ENCODE results near the gene GTPBP8. TPM values are rescaled to one million over a fixed set of nuclear protein-coding genes. Genes with fewer than 3 reads are reported as not detected.

The GTPBP8 gene
- total RNA-seq, 1 experiment from 2014 or later = 28.4 TPM

DNA sequence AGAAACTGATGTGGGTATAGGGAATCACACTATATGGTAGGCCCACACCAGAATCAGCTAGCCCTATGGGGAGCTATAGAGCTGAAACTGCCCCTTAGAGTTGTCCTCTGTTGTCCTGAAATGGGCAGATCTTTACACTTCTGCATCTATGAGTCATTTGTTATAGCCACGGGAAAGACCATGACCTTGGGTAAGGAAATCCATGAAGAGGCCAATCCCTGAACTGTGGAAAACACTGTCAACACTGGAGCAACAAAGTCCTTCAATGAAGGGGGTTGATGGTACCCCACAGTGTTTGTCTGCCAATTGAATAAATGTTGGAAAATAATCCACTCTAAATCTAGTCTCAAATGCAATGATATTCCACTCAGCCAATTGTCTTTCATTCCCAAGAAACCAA, 10.7 kb upstream of the GTPBP8 start:
- Histone ChIP-seq H3K36me3 (ENCODE audit: insufficient read depth, low read length) (no peaks in the 10 kb centered on the region), H2AFZ (ENCODE audit: low read length) (no peak overlapping the region), H3K9me3 (ENCODE audit: low read length) (no peaks in the 10 kb centered on the region), H3K27me3 (ENCODE audit: low read length) (no peaks in the 10 kb centered on the region), H3K4me1 (ENCODE audit: low read length) (peaks cover 6% of the 10 kb centered on the region; the same call in 1 of the 2 replicates), H4K20me1 (ENCODE audit: insufficient read depth, low read depth, low read length) (no peaks in the 10 kb centered on the region), H3K9me2 (replicated peaks; ENCODE audit: insufficient read depth, low read length) (no peaks in the 10 kb centered on the region), H3K4me2 (ENCODE audit: low read depth, low read length, poor library complexity, severe bottlenecking) (no peak overlapping the region), H3K4me3 (ENCODE audit: low read length) (no peak overlapping the region), H3K79me2 (ENCODE audit: low read length) (no peaks in the 10 kb centered on the region), H3K27ac (ENCODE audit: low read length) (no peak overlapping the region), H3K9ac (ENCODE audit: low read length) (no peak overlapping the region)
- DNase-seq = no peak

DNA sequence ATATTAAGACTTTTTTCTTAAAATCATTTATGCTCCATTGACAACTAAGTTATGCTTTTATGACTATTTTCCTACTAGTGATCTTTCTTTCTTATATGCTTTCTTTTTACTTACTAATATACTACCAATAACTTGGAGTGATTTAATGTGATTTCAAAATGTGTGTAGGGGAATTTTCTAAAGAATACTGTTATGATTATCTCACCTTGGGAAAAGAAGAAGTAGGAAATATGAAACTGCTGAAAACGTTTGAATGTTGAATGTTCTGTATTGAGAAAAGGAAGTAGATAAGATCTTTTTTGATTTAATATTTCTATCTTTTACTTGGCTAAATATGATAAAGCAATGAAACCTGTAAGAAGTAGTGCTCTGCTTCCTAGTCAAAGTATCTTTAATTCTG, 8.1 kb upstream of the GTPBP8 start:
- no peaks in the 10 kb centered on the region for H3K27me3 ChIP-seq (ENCODE audit: low read length)
- no peaks in the 10 kb centered on the region for H3K79me2 ChIP-seq (ENCODE audit: low read length)
- no peaks in the 10 kb centered on the region for H3K36me3 ChIP-seq (ENCODE audit: insufficient read depth, low read length)
- H3K4me3 ChIP-seq (ENCODE audit: low read length) = no peak overlapping the region
- no peak overlapping the region for H2AFZ ChIP-seq (ENCODE audit: low read length)
- H4K20me1 ChIP-seq (ENCODE audit: insufficient read depth, low read depth, low read length) = no peaks in the 10 kb centered on the region
- no peaks in the 10 kb centered on the region for H3K9me2 ChIP-seq (replicated peaks; ENCODE audit: insufficient read depth, low read length)
- no peak overlapping the region for H3K27ac ChIP-seq (ENCODE audit: low read length)
- peaks cover 6% of the 10 kb centered on the region; the same call in 1 of the 2 replicates for H3K4me1 ChIP-seq (ENCODE audit: low read length)
- H3K4me2 ChIP-seq (ENCODE audit: low read depth, low read length, poor library complexity, severe bottlenecking) = no peak overlapping the region
- no peak overlapping the region for H3K9ac ChIP-seq (ENCODE audit: low read length)
- no peaks in the 10 kb centered on the region for H3K9me3 ChIP-seq (ENCODE audit: low read length)
- DNase-seq = no peak

DNA sequence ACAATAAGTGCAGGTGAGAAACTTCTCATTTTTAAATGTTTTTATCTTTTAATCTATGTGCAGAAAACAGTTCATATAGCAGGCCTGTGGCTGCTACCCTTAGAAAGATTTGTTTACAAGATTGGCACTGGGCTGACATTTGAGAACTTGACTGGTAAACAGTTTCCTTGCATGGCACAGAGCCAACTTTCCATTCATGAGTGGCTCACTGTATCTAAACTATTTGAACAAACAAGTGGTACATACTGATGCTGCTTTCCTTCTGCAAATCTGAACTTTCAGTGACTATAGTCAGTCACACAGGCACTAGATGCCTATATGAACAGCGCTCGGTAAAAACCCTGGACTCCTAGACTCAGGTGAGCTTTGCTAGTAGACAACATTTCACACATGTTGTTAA, 6.3 kb upstream of the GTPBP8 start:
- H3K9me3 ChIP-seq (ENCODE audit: low read length) = no peaks in the 10 kb centered on the region

DNA sequence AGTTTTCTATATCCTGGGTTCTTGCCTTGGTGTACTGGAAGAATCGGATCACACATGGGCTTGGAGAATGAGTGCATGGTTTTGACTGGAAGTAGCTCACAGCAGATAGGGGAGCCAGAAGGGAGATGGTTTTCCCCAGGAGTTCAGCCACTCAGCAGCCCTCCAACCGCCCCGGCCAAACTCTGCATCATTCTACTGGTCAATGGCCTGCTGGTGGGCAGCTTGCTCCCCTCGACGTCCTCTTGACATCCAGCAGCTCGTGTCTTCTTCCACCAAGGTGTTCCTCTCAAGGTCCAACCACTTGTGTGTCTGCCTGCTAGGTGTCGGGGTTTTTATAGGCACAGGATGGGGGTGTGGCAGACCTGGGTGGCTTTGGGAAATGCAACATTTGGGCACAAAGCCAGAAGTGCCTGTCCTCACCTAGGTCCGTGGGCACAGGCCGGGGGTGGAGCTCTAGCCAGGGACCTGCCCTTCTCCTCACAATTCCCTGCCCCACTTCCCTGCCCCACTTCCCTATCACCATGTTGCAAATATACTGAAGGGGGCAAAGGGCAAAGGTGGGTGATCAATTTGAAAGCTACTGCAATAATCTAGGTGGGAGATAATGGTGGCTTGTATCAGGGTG, 3.0 kb upstream of the GTPBP8 start:
- Histone ChIP-seq H3K27me3 (ENCODE audit: low read length) (no peaks in the 10 kb centered on the region), H3K9ac (ENCODE audit: low read length) (no peak overlapping the region), H3K4me1 (ENCODE audit: low read length) (peaks cover 22% of the 10 kb centered on the region), H2AFZ (ENCODE audit: low read length) (no peak overlapping the region), H3K79me2 (ENCODE audit: low read length) (peaks cover 15% of the 10 kb centered on the region), H3K9me2 (replicated peaks; ENCODE audit: insufficient read depth, low read length) (no peaks in the 10 kb centered on the region), H3K27ac (ENCODE audit: low read length) (no peak overlapping the region), H3K4me2 (ENCODE audit: low read depth, low read length, poor library complexity, severe bottlenecking) (no peak overlapping the region), H3K4me3 (ENCODE audit: low read length) (no peak overlapping the region), H3K36me3 (ENCODE audit: insufficient read depth, low read length) (no peaks in the 10 kb centered on the region), H3K9me3 (ENCODE audit: low read length) (no peaks in the 10 kb centered on the region), H4K20me1 (ENCODE audit: insufficient read depth, low read depth, low read length) (no peaks in the 10 kb centered on the region)
- no peak for DNase-seq

More for the DNA sequence above, 6.3 kb upstream of the GTPBP8 start:
- no peak for DNase-seq
- Histone ChIP-seq H3K27me3 (ENCODE audit: low read length) (no peaks in the 10 kb centered on the region), H4K20me1 (ENCODE audit: insufficient read depth, low read depth, low read length) (no peaks in the 10 kb centered on the region), H3K9ac (ENCODE audit: low read length) (no peak overlapping the region), H3K79me2 (ENCODE audit: low read length) (no peaks in the 10 kb centered on the region), H3K4me2 (ENCODE audit: low read depth, low read length, poor library complexity, severe bottlenecking) (no peak overlapping the region), H3K4me3 (ENCODE audit: low read length) (no peak overlapping the region), H3K4me1 (ENCODE audit: low read length) (peaks cover 6% of the 10 kb centered on the region; the same call in 1 of the 2 replicates), H3K36me3 (ENCODE audit: insufficient read depth, low read length) (no peaks in the 10 kb centered on the region), H3K9me2 (replicated peaks; ENCODE audit: insufficient read depth, low read length) (no peaks in the 10 kb centered on the region), H3K27ac (ENCODE audit: low read length) (no peak overlapping the region), H2AFZ (ENCODE audit: low read length) (no peak overlapping the region)

DNA sequence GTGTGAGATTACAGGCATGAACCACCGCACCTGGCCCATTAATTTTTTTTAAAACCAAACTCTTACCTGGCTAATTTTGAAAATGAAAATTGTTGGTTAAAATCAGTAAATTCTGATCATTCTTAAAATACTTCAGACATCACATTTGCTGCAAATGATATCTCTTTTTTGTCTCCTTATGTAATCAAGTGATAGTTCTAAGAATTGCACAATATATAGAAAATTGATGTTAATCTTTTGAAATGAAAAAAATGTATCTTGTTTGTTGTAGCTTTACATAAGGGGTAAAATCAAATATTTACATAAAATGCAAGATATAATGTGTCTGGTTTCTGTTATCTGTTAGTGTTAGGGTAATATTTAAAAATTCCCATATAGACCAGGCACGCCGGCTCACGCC, 5.0 kb downstream of the GTPBP8 start:
- H2AFZ ChIP-seq (ENCODE audit: low read length) = no peak overlapping the region

DNA sequence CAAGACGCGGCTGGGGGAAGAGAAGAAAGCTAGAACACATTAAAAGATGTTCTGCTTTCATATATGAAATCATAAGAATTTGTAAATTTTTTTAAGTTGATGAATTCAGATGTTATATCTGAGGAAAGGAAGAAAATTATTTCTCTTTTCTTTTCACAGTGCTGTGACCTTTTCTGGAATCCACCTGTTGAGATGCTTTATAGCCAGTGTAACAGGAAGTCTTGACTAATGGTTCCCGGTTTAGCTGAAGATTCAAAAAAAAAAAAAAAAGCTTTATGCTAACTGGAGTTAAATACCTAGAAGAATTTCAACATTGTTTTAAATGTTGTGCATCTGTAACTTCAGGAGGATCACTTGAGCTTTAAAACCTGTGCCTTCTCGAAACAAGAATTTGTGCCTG, 9.9 kb downstream of the GTPBP8 start:
- Histone ChIP-seq H4K20me1 (ENCODE audit: insufficient read depth, low read depth, low read length) (no peaks in the 10 kb centered on the region), H3K27me3 (ENCODE audit: low read length) (no peaks in the 10 kb centered on the region), H3K9me3 (ENCODE audit: low read length) (no peaks in the 10 kb centered on the region), H3K27ac (ENCODE audit: low read length) (no peak overlapping the region), H3K4me1 (ENCODE audit: low read length) (peaks cover 7% of the 10 kb centered on the region), H3K9ac (ENCODE audit: low read length) (no peak overlapping the region), H2AFZ (ENCODE audit: low read length) (no peak overlapping the region), H3K79me2 (ENCODE audit: low read length) (peaks cover 40% of the 10 kb centered on the region), H3K4me3 (ENCODE audit: low read length) (no peak overlapping the region), H3K9me2 (replicated peaks; ENCODE audit: insufficient read depth, low read length) (no peaks in the 10 kb centered on the region), H3K4me2 (ENCODE audit: low read depth, low read length, poor library complexity, severe bottlenecking) (no peak overlapping the region), H3K36me3 (ENCODE audit: insufficient read depth, low read length) (peaks cover 47% of the 10 kb centered on the region; the same call in 1 of the 2 replicates)
- DNase-seq = no peak

More for the DNA sequence above, 5.0 kb downstream of the GTPBP8 start:
- DNase-seq = no peak
- Histone ChIP-seq H3K4me3 (ENCODE audit: low read length) (no peak overlapping the region), H3K36me3 (ENCODE audit: insufficient read depth, low read length) (peaks cover 16% of the 10 kb centered on the region; the same call in 1 of the 2 replicates), H3K79me2 (ENCODE audit: low read length) (peaks cover 57% of the 10 kb centered on the region), H3K9me2 (replicated peaks; ENCODE audit: insufficient read depth, low read length) (no peaks in the 10 kb centered on the region), H3K4me2 (ENCODE audit: low read depth, low read length, poor library complexity, severe bottlenecking) (no peak overlapping the region), H3K9ac (ENCODE audit: low read length) (no peak overlapping the region), H3K4me1 (ENCODE audit: low read length) (peaks cover 34% of the 10 kb centered on the region), H3K9me3 (ENCODE audit: low read length) (no peaks in the 10 kb centered on the region), H4K20me1 (ENCODE audit: insufficient read depth, low read depth, low read length) (no peaks in the 10 kb centered on the region), H3K27ac (ENCODE audit: low read length) (no peak overlapping the region), H3K27me3 (ENCODE audit: low read length) (no peaks in the 10 kb centered on the region)

DNA sequence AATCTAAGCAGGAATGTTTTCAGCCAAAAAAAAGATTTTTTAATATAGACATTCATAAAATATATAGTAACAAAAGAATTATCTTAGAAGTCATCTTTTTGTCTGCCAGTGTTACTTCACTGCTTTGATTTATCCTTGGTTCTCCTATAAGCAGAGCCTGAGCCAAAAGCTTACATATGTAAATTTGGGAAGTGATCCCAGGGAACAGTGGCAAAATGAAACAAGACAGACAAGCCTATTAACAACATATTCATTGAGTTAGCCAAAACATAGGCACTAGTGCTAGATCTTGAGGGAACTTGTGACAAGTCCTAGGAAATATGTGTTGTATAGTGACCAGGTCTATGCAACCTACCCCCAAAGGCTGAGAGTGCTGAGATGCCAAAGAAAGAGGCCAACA, 11.3 kb downstream of the GTPBP8 start:
- Histone ChIP-seq H3K36me3 (ENCODE audit: insufficient read depth, low read length) (peaks cover 59% of the 10 kb centered on the region), H3K4me2 (ENCODE audit: low read depth, low read length, poor library complexity, severe bottlenecking) (no peak overlapping the region), H2AFZ (ENCODE audit: low read length) (no peak overlapping the region), H3K27me3 (ENCODE audit: low read length) (no peaks in the 10 kb centered on the region), H3K79me2 (ENCODE audit: low read length) (peaks cover 39% of the 10 kb centered on the region), H3K4me1 (ENCODE audit: low read length) (peaks cover 1% of the 10 kb centered on the region), H3K9me3 (ENCODE audit: low read length) (no peaks in the 10 kb centered on the region), H3K4me3 (ENCODE audit: low read length) (no peak overlapping the region), H3K27ac (ENCODE audit: low read length) (no peak overlapping the region), H4K20me1 (ENCODE audit: insufficient read depth, low read depth, low read length) (0 out of 2 replicates have a peak, but pooled peaks cover 4% of the 10 kb centered on the region), H3K9me2 (replicated peaks; ENCODE audit: insufficient read depth, low read length) (no peaks in the 10 kb centered on the region), H3K9ac (ENCODE audit: low read length) (no peak overlapping the region)
- no peak for DNase-seq

DNA sequence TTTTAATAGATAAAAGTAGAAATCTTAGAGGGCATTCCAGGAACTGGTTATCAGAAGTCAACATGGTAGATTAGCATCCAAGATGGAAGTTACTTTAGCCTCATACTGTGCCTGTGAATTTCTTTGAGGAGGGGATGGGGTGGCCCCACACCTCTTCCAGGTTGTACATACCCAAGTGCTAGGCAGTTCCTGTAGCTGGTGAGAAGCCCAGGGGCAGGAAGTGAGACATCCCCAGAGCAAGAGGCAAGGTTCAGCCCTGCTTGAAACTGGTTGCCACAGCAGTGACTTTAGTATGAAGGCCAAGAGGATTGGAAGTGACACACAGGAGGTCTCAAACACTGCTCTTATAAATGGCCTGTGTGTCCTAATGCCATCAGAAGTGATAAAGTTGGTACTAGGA, 11.9 kb downstream of the GTPBP8 start:
- DNase-seq = no peak
- Histone ChIP-seq H3K9ac (ENCODE audit: low read length) (no peak overlapping the region), H3K36me3 (ENCODE audit: insufficient read depth, low read length) (peaks cover 65% of the 10 kb centered on the region), H3K4me3 (ENCODE audit: low read length) (no peak overlapping the region), H4K20me1 (ENCODE audit: insufficient read depth, low read depth, low read length) (0 out of 2 replicates have a peak, but pooled peaks cover 4% of the 10 kb centered on the region), H3K9me2 (replicated peaks; ENCODE audit: insufficient read depth, low read length) (no peaks in the 10 kb centered on the region), H3K9me3 (ENCODE audit: low read length) (no peaks in the 10 kb centered on the region), H3K79me2 (ENCODE audit: low read length) (peaks cover 42% of the 10 kb centered on the region), H3K27me3 (ENCODE audit: low read length) (no peaks in the 10 kb centered on the region), H3K4me1 (ENCODE audit: low read length) (no peaks in the 10 kb centered on the region), H3K4me2 (ENCODE audit: low read depth, low read length, poor library complexity, severe bottlenecking) (no peak overlapping the region), H2AFZ (ENCODE audit: low read length) (no peak overlapping the region), H3K27ac (ENCODE audit: low read length) (no peak overlapping the region)
